HG03460 (cell line): Measurements from ENCODE around the gene PEAK3.
"Not testable (repeated sequence)": the region's sequence is repeated elsewhere in the genome, so short reads cannot be mapped to it uniquely, and the experiment has no call there.

Experiments used
- ATAC-seq: cut with Tn5 transposase; IDR thresholded peaks from one replicate; pipeline ENCODE4 v1.9.1; 2021; ENCODE audit not compliant: unreplicated experiment

PEAK3 gene

GRCh38 chr19:2289714-2290435 lies 7.9 kb upstream of the PEAK3 start:
- no peak for ATAC-seq

- ATAC-seq: no peak
Measured at GRCh38 chr19:2288818-2289713, 7.1 kb upstream of the PEAK3 start.

GRCh38 chr19:2288338-2288817 lies 6.4 kb upstream of the PEAK3 start:
- no peak for ATAC-seq

GRCh38 chr19:2287585-2288337 lies 5.8 kb upstream of the PEAK3 start:
- no peak for ATAC-seq

- no peak for ATAC-seq
Measured at GRCh38 chr19:2286402-2287140, 4.6 kb upstream of the PEAK3 start.

GRCh38 chr19:2283835-2284507 lies 2.0 kb upstream of the PEAK3 start:
- ATAC-seq: no peak

- ATAC-seq: no peak
Measured at GRCh38 chr19:2282862-2283237, 875 bp upstream of the PEAK3 start.

- not testable (repeated sequence) for ATAC-seq
Measured at GRCh38 chr19:2281265-2282061, 512 bp downstream of the PEAK3 start.

GRCh38 chr19:2280633-2281264 lies 1.2 kb downstream of the PEAK3 start:
- ATAC-seq: no peak

GRCh38 chr19:2278459-2279158 lies 3.4 kb downstream of the PEAK3 start:
- no peak for ATAC-seq

- ATAC-seq: no peak
Measured at GRCh38 chr19:2277138-2277537, 4.8 kb downstream of the PEAK3 start.

- ATAC-seq: no peak
Measured at GRCh38 chr19:2276429-2276986, 5.5 kb downstream of the PEAK3 start.

- ATAC-seq: no peak
Measured at GRCh38 chr19:2275588-2276428, 6.2 kb downstream of the PEAK3 start.

- ATAC-seq: no peak
Measured at GRCh38 chr19:2274931-2275535, 6.9 kb downstream of the PEAK3 start.

- ATAC-seq: no peak
Measured at GRCh38 chr19:2274185-2274711, 7.7 kb downstream of the PEAK3 start.
